MM.1S (cell line): Measurements from ENCODE around the gene DHX9.

Experiments used
- EZH2 ChIP-seq: fragments of 300-600 bp; sonication (generic); optimal IDR thresholded peaks from 2 replicates; pipeline ENCODE3; 2017; ENCODE audit warnings: low read depth, mild to moderate bottlenecking, antibody characterized with exemption, low read length, mixed read lengths
- TF ChIP-seq, protein P1 (sequence below): fragments of 300-600 bp; sonication (generic); IDR thresholded peaks from 2 replicates; pipeline ENCODE4 v1.5.1; 2016; ENCODE audit warnings: antibody characterized with exemption, low read length, mixed read lengths

DNA sequence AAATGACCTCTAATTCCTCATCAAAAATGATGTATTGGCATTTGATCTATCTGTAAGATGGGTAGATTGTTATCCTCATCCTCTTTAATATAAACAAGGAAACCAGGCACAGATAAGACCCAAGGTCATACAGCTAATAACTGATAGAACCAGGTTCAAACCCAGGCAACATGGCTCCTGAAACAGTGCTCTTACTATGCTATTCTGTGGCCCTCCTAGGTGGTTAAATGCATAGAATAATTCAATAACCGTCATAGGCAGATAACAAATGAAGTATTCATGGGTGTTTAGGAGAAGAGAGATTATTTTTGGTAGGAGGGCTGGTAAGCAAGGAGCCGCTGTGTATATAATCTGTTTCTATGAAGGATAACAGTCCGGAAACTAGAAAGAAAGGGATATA is 46.4 kb downstream of the DHX9 start:
- TF ChIP-seq EZH2: no peak
- TF ChIP-seq, protein P1, sequence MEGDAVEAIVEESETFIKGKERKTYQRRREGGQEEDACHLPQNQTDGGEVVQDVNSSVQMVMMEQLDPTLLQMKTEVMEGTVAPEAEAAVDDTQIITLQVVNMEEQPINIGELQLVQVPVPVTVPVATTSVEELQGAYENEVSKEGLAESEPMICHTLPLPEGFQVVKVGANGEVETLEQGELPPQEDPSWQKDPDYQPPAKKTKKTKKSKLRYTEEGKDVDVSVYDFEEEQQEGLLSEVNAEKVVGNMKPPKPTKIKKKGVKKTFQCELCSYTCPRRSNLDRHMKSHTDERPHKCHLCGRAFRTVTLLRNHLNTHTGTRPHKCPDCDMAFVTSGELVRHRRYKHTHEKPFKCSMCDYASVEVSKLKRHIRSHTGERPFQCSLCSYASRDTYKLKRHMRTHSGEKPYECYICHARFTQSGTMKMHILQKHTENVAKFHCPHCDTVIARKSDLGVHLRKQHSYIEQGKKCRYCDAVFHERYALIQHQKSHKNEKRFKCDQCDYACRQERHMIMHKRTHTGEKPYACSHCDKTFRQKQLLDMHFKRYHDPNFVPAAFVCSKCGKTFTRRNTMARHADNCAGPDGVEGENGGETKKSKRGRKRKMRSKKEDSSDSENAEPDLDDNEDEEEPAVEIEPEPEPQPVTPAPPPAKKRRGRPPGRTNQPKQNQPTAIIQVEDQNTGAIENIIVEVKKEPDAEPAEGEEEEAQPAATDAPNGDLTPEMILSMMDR: no peak
